IMR-90 (cell line): ENCODE measurements around the gene L3MBTL2. TPM values are rescaled to one million over a fixed set of nuclear protein-coding genes. Genes with fewer than 3 reads are reported as not detected.

Source experiments
- microRNA-seq, 2 experiments: library from miRNA; stranded (forward) in 1 of 2; unstranded in 1 of 2; fragments of 10-50 nt in 1 of 2; fragments of <30 nt in 1 of 2; gene quantifications in 1 of 2; microRNA quantifications in 1 of 2; one replicate each; pipeline versions ENCODE3 to v1.1.0; 2013 to 2020; ENCODE audit not compliant: insufficient read depth in 1 of 2, insufficient read length in 1 of 2, unreplicated experiment in 1 of 2
- polyA plus RNA-seq, 3 experiments: library from polyadenylated mRNA; depleted of rRNA; stranded (reverse); fragments of >200 nt; gene quantifications; 2 replicates each; pipeline ENCODE4 v1.2.3, GENCODE V29; 2012; ENCODE audit warnings: low replicate concordance in 1 of 3
- small RNA-seq, 5 experiments: library from RNA; depleted of rRNA; stranded (forward); fragments of <200 nt; gene quantifications; one replicate each; pipeline ENCODE3, GENCODE V24; 2012
- total RNA-seq: library from RNA; depleted of rRNA; stranded (reverse); fragments of >200 nt; gene quantifications from 2 replicates; pipeline ENCODE4 v1.2.3, GENCODE V29; 2012; rRNA removed

The L3MBTL2 gene
- total and polyA plus RNA-seq, 2 of the 4 experiments (the other 2 are of a cell fraction), result 20.6 to 25.1 TPM

Small RNAs within 50 kb of the gene (microRNA-seq; reads per million reads assigned to microRNA genes)
- gene MIR6889 (ENCODE audit: insufficient read depth in 1 of 2, insufficient read length in 1 of 2, unreplicated experiment in 1 of 2) (1.0 to 2.2 reads per million in 2 experiments), gene RNU6-375P (ENCODE audit: insufficient read depth, insufficient read length) (not detected)

Small RNAs within 50 kb of the gene (small RNA-seq; reads per million reads assigned to genes)
- 0 reads per million in 5 experiments for gene MIR6889
- gene RNU6-375P, result 0 reads per million in 5 experiments

Other genes with a start within 250 kb of the L3MBTL2 start
- gene EP300, start 112.7 kb upstream of the L3MBTL2 start, total RNA-seq, result 17.5 and 27.4 TPM in 2 replicates
- gene EP300, start 112.7 kb upstream of the L3MBTL2 start, polyA plus RNA-seq (2012; rRNA removed), result 21.9 and 23.3 TPM in 2 replicates
- 0.18 and 0.28 TPM in 2 replicates for gene CHADL, start 35.6 kb downstream of the L3MBTL2 start, total RNA-seq
- 0.44 and 0.53 TPM in 2 replicates for gene CHADL, start 35.6 kb downstream of the L3MBTL2 start, polyA plus RNA-seq (2012; rRNA removed)
- gene RANGAP1, start 80.9 kb downstream of the L3MBTL2 start, total RNA-seq, result 71.2 and 74.4 TPM in 2 replicates
- gene RANGAP1, start 80.9 kb downstream of the L3MBTL2 start, polyA plus RNA-seq (2012; rRNA removed), result 148 and 165 TPM in 2 replicates
- gene ZC3H7B, start 96.2 kb downstream of the L3MBTL2 start, total RNA-seq, result 35.6 and 37.6 TPM in 2 replicates
- gene ZC3H7B, start 96.2 kb downstream of the L3MBTL2 start, polyA plus RNA-seq (2012; rRNA removed), result 72.3 and 81.6 TPM in 2 replicates
- 5.6 and 6.1 TPM in 2 replicates for gene TEF, start 176.6 kb downstream of the L3MBTL2 start, total RNA-seq
- gene TEF, start 176.6 kb downstream of the L3MBTL2 start, polyA plus RNA-seq (2012; rRNA removed), result 11.6 and 14.4 TPM in 2 replicates
- gene TOB2, start 241.5 kb downstream of the L3MBTL2 start, total RNA-seq, result 16.9 and 17.4 TPM in 2 replicates
- gene TOB2, start 241.5 kb downstream of the L3MBTL2 start, polyA plus RNA-seq (2012; rRNA removed), result 23.3 and 24.2 TPM in 2 replicates